OCI-LY1 (cell line): ENCODE data around the gene PRKCA.

ENCODE experiments used
- H2AFZ ChIP-seq: fragments of 200-600 bp; sonication (generic), shearing (Covaris generic); 2 replicates; pipeline ENCODE4 v1.6.0; 2014; ENCODE audit warnings: antibody characterized with exemption, mild to moderate bottlenecking, low read length
- H3F3A ChIP-seq: fragments of 200-600 bp; sonication (generic), shearing (Covaris generic); 2 replicates; pipeline ENCODE4 v1.6.0; 2014; ENCODE audit warnings: mild to moderate bottlenecking, antibody characterized with exemption, low read length, moderate library complexity; ENCODE audit not compliant: insufficient read depth
- H3K27ac ChIP-seq: fragments of 200-600 bp; sonication (generic); 2 replicates; pipeline ENCODE4 v1.5.1; 2014; ENCODE audit warnings: low read length, mixed run types, mild to moderate bottlenecking, low read depth; ENCODE audit not compliant: poor library complexity, severe bottlenecking
- H3K27me3 ChIP-seq: fragments of 200-600 bp; sonication (generic); 2 replicates; pipeline ENCODE4 v1.6.0; 2014; ENCODE audit warnings: antibody characterized with exemption, mild to moderate bottlenecking, low read length, moderate library complexity; ENCODE audit not compliant: insufficient read depth
- H3K36me3 ChIP-seq: fragments of 200-600 bp; sonication (generic); 2 replicates; pipeline ENCODE4 v1.6.1; 2014; ENCODE audit warnings: mild to moderate bottlenecking, antibody characterized with exemption, low read length, moderate library complexity, mixed read lengths; ENCODE audit not compliant: insufficient read depth
- H3K4me1 ChIP-seq: fragments of 200-600 bp; sonication (generic); 2 replicates; pipeline ENCODE4 v1.5.1; 2014; ENCODE audit warnings: mild to moderate bottlenecking, low read length, moderate library complexity; ENCODE audit not compliant: insufficient read depth, severe bottlenecking
- H3K4me2 ChIP-seq: fragments of 200-600 bp; sonication (generic), shearing (Covaris generic); 2 replicates; pipeline ENCODE4 v1.6.1; 2014; ENCODE audit warnings: low read length
- H3K4me3 ChIP-seq: fragments of 200-600 bp; sonication (generic); 2 replicates; pipeline ENCODE4 v1.5.1; 2014; ENCODE audit warnings: low read length, low read depth, mild to moderate bottlenecking, mixed read lengths; ENCODE audit not compliant: poor library complexity, severe bottlenecking
- H3K79me2 ChIP-seq: fragments of 200-600 bp; shearing (Covaris generic); 2 replicates; pipeline ENCODE4 v1.6.1; 2016; ENCODE audit warnings: mixed run types, low read length, mixed read lengths; ENCODE audit not compliant: insufficient read depth
- H3K9ac ChIP-seq: fragments of 200-600 bp; sonication (generic), shearing (Covaris generic); 2 replicates; pipeline ENCODE4 v1.6.1; 2014; ENCODE audit warnings: mild to moderate bottlenecking, low read length, mixed read lengths
- H3K9me2 ChIP-seq: fragments of 200-600 bp; sonication (generic), shearing (Covaris generic); 2 replicates; pipeline ENCODE4 v1.6.1; 2014; ENCODE audit warnings: low read depth, mild to moderate bottlenecking, low read length, mixed read lengths
- H3K9me3 ChIP-seq: fragments of 200-600 bp; shearing (Covaris generic); 2 replicates; pipeline ENCODE4 v1.6.1; 2014; ENCODE audit warnings: low read length, mixed read lengths
- H4K20me1 ChIP-seq: fragments of 200-600 bp; sonication (generic), shearing (Covaris generic); 2 replicates; pipeline ENCODE4 v1.6.0; 2016; ENCODE audit warnings: mild to moderate bottlenecking, low read length; ENCODE audit not compliant: insufficient read depth
- CTCF ChIP-seq: fragments of 200-600 bp; sonication (generic), shearing (Covaris generic); IDR thresholded peaks from 2 replicates; pipeline ENCODE4 v1.5.1; 2017; ENCODE audit warnings: mild to moderate bottlenecking, antibody characterized with exemption, low read length, moderate library complexity, mixed read lengths
- EZH2 ChIP-seq: fragments of 200-600 bp; sonication (generic), shearing (Covaris generic); IDR thresholded peaks from 2 replicates; pipeline ENCODE4 v1.8.0; 2017; ENCODE audit warnings: borderline replicate concordance, mixed run types, mild to moderate bottlenecking, antibody characterized with exemption, low read length, moderate library complexity, mixed read lengths

The PRKCA gene

GRCh38 chr17:66262767-66263166 is 39.6 kb upstream of the PRKCA start:
- H3K36me3 ChIP-seq, result no peaks in the 10 kb centered on the region
- H3K4me1 ChIP-seq, result no peaks in the 10 kb centered on the region
- H3K9me3 ChIP-seq, result peaks cover 3% of the 10 kb centered on the region; the same call in 1 of the 2 replicates
- peaks cover 3% of the 10 kb centered on the region; the same call in 1 of the 2 replicates for H3K27me3 ChIP-seq
- TF ChIP-seq CTCF (no peak), EZH2 (no peak)
- no peaks in the 10 kb centered on the region for H3F3A ChIP-seq
- H4K20me1 ChIP-seq, result no peaks in the 10 kb centered on the region
- H3K4me3 ChIP-seq, result no peak overlapping the region
- H3K27ac ChIP-seq, result no peak overlapping the region
- H3K79me2 ChIP-seq, result no peaks in the 10 kb centered on the region
- no peak overlapping the region for H3K4me2 ChIP-seq
- H3K9ac ChIP-seq, result no peak overlapping the region
- no peak overlapping the region for H2AFZ ChIP-seq
- H3K9me2 ChIP-seq, result no peaks in the 10 kb centered on the region

- Histone ChIP-seq H2AFZ (no peak overlapping the region), H3K27ac (no peak overlapping the region), H4K20me1 (no peaks in the 10 kb centered on the region), H3K9me2 (no peaks in the 10 kb centered on the region), H3F3A (no peaks in the 10 kb centered on the region), H3K4me3 (no peak overlapping the region), H3K9ac (no peak overlapping the region), H3K36me3 (no peaks in the 10 kb centered on the region), H3K79me2 (no peaks in the 10 kb centered on the region), H3K4me2 (no peak overlapping the region), H3K27me3 (peaks cover 3% of the 10 kb centered on the region; the same call in 1 of the 2 replicates), H3K4me1 (no peaks in the 10 kb centered on the region), H3K9me3 (peaks cover 3% of the 10 kb centered on the region; the same call in 1 of the 2 replicates)
- no peak for TF ChIP-seq CTCF
- no peak for TF ChIP-seq EZH2
Observed at GRCh38 chr17:66264696-66265095, 37.7 kb upstream of the PRKCA start.

- Histone ChIP-seq H3K4me3 (no peak overlapping the region), H3K9me2 (no peaks in the 10 kb centered on the region), H3K27me3 (peaks cover 3% of the 10 kb centered on the region; the same call in 1 of the 2 replicates), H3K79me2 (no peaks in the 10 kb centered on the region), H3F3A (no peaks in the 10 kb centered on the region), H4K20me1 (no peaks in the 10 kb centered on the region), H2AFZ (no peak overlapping the region), H3K36me3 (no peaks in the 10 kb centered on the region; the same call in 1 of the 2 replicates), H3K4me2 (no peak overlapping the region), H3K9me3 (peaks cover 21% of the 10 kb centered on the region), H3K4me1 (no peaks in the 10 kb centered on the region), H3K9ac (no peak overlapping the region), H3K27ac (no peak overlapping the region)
- TF ChIP-seq EZH2, result no peak
- no peak for TF ChIP-seq CTCF
Observed at GRCh38 chr17:66268247-66268927, 34.0 kb upstream of the PRKCA start.
